Activated naive CD4-positive, alpha-beta T cell treated with Interleukin-2 at 50 U/mL for 16 hours (primary cell): Measurements from ENCODE around the gene RPS3.
"Not testable (repeated sequence)": the region's sequence is repeated elsewhere in the genome, so short reads cannot be mapped to it uniquely, and the experiment has no call there.

Experiments used
- DNase-seq: peaks from one replicate; pipeline ENCODE4 v3.0.0-alpha.2; 2020

The RPS3 gene

GRCh38 chr11:75399344-75400145, at the start of gene RPS3:
TSS of gene RPS3 (plus strand) at chr11:75399518. CDS start at chr11:75399548, 30 bp downstream.
- peak; percentile 89 for DNase-seq

GRCh38 chr11:75349521-75350116, 49.7 kb upstream of the RPS3 start:
- no peak for DNase-seq

- no peak for DNase-seq
These were observed 49.1 kb upstream of the RPS3 start for GRCh38 chr11:75350122-75350742.

- DNase-seq, result peak; percentile 38
These were observed 48.4 kb upstream of the RPS3 start for GRCh38 chr11:75350743-75351540.

GRCh38 chr11:75351541-75351790, 47.9 kb upstream of the RPS3 start, which contains the start of gene ARRB1:
TSS of gene ARRB1 (minus strand) at chr11:75351661. CDS start at chr11:75351607, 54 bp downstream.
- no peak for DNase-seq

GRCh38 chr11:75351791-75352587, 47.3 kb upstream of the RPS3 start:
- peak; percentile 65 for DNase-seq

- DNase-seq, result no peak
These were observed 46.6 kb upstream of the RPS3 start for GRCh38 chr11:75352588-75353206.

GRCh38 chr11:75355051-75355450, 44.3 kb upstream of the RPS3 start:
- no peak for DNase-seq

- no peak for DNase-seq
These were observed 42.7 kb upstream of the RPS3 start for GRCh38 chr11:75356613-75357012.

GRCh38 chr11:75362285-75362684, 37.0 kb upstream of the RPS3 start:
- DNase-seq, result not testable (repeated sequence)

- DNase-seq, result no peak
These were observed 33.6 kb upstream of the RPS3 start for GRCh38 chr11:75365711-75366181.

- DNase-seq, result not testable (repeated sequence)
These were observed 32.5 kb upstream of the RPS3 start for GRCh38 chr11:75366826-75367225.

- no peak for DNase-seq
These were observed 29.6 kb upstream of the RPS3 start for GRCh38 chr11:75369560-75370255.

GRCh38 chr11:75371949-75372876, 27.1 kb upstream of the RPS3 start:
- DNase-seq, result no peak

- no peak for DNase-seq
These were observed 26.1 kb upstream of the RPS3 start for GRCh38 chr11:75373201-75373600.

GRCh38 chr11:75374646-75375045, 24.7 kb upstream of the RPS3 start:
- DNase-seq, result no peak

GRCh38 chr11:75375626-75376025, 23.7 kb upstream of the RPS3 start:
- no peak for DNase-seq

GRCh38 chr11:75376175-75376574, 23.1 kb upstream of the RPS3 start:
- DNase-seq, result no peak

GRCh38 chr11:75378776-75379175, 20.5 kb upstream of the RPS3 start:
- DNase-seq, result not testable (repeated sequence)

- no peak for DNase-seq
These were observed 19.1 kb upstream of the RPS3 start for GRCh38 chr11:75380245-75380644.
